T-helper 9 cell (primary cell): ENCODE measurements around the gene PRKCA.

ENCODE experiments used
- DNase-seq: peaks from one replicate; pipeline ENCODE4 v3.0.0-alpha.2; 2020

PRKCA gene

GRCh38 chr17:66495035-66495434, 192.6 kb downstream of the PRKCA start:
- no peak for DNase-seq

DNA sequence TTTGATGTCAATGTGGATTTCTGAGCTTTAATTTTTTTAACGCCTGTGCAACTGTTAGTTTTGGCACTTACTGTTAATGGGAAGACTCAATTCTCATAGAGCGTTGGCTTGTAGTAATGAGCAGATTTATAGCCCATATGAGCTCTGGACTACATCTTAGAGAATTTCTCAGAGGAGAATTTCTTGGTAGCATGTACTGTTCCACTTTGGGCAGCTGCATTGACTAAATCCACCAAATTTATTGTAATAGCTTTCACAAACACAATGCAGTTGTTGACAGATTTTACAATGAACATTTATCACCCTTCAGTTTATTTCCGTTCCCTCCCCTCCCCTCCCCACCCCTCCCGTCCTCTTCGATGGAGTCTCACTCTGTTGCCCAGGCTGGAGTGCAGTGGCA, 193.9 kb downstream of the PRKCA start:
- DNase-seq = no peak

GRCh38 chr17:66498580-66498979, 196.2 kb downstream of the PRKCA start:
- DNase-seq = no peak

DNA sequence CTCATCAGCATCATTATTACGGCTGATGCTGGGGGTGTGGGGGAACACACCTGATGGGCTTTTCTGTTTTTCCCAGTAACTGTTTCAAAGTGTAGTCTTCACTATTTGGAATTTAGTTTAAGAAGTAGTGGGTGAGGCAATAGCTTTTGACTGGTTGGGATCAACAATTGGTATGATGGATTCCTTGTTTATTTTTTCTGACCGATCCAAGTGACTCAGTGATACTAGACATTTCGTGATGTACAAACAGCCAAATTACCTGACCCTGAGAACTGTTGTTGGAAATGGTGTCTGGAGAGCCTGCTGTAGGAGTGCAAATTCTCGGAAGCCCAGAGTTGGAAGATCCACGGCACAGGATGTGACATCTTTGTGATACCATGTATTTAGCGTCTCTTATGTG, 204.2 kb downstream of the PRKCA start:
- DNase-seq = no peak

DNA sequence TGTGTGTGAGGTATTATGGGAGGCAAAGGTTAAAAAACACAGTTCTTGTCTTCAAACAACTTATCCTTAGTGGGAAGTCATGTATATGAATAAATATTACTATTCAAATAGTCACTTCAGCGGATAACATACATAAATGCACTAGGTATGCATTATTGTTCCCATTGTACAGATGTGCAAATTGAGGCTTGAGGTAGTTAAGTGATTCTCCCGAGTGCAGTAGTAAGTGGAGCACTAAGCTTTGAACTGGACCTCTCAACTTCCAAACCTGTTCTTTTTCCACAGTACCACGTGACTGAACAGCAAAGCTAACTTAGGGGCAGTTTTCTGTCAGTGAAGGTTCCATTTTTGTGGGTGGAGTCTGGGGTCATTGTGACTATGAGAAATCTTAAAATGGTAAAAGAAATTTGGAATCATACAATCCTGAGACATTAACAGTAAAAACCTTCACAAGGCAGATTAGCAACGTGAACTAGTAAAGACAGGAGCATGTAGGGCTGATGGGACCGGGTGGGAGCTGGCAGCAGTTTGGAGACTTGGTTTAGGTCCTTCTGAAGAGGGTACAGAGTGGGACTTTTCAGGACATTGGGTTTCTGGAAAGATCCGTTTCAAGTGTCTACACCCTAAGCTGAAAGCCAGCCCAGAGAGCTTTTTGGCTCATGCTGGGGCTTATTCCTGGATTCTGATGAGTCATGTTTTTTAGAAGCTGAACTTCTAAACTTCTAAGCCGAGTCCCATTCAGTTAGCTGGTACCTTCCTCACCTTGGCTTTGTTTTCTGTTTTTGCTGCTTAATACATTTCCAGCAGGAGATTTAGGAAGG, 204.9 kb downstream of the PRKCA start:
- DNase-seq = no peak

DNA sequence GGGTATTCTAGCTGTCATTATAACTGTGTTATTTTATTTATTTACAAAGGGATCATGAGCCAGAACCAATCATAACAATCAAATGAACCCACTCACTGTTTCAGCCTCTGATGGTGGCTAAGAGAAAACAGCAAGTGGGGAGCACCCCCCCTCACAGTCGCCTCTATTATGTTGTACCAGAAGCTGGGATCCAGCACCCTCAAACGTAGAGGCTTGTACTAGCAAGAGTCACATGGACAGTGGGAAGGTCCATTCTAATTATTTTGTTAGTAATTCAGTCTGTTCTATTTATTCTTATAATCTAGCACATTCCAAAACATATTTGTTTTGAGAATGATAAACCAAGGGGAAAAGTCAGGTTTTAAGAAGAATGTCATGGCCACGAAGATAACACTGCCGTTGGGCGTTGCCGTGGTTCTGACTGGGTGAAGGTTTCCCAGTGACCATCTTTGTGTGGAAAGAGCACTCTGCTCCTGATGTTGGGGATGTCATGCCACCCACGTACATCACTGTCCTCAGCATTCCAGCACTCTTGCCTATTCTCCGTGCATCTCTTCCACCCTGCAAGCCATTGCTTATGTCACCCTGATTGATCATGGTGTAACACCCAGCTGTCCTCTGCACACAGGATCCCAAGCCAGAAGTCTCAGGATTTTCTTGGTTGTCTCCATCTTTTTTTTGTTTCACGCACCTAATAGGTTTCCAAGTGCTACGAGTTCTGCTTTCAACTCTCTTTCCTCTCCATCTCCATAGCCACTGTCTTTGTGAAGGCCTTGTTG, 205.8 kb downstream of the PRKCA start:
- no peak for DNase-seq

- no peak for DNase-seq
Measured at GRCh38 chr17:66508896-66509844, 206.8 kb downstream of the PRKCA start.

- no peak for DNase-seq
Measured at GRCh38 chr17:66509926-66510325, 207.5 kb downstream of the PRKCA start.

DNA sequence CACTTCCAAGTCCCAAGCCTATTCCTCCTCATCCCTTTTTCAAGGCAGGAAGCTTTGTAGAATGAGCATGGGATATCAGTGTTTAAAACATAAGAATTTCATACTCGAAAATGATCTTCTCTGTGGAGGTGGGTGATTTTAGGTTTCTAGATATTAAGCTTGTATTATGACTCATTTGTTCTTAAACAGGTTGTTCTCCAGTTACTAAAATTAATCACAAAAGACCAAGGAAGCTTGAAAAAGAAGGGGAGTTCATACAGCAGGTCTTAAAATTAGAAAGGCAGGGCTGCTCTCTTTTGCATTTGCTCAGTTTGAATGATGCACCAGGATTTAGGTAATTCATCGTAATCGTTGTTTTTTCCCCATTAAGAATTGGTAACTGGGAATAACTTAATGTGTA, 208.7 kb downstream of the PRKCA start:
- DNase-seq = no peak

DNA sequence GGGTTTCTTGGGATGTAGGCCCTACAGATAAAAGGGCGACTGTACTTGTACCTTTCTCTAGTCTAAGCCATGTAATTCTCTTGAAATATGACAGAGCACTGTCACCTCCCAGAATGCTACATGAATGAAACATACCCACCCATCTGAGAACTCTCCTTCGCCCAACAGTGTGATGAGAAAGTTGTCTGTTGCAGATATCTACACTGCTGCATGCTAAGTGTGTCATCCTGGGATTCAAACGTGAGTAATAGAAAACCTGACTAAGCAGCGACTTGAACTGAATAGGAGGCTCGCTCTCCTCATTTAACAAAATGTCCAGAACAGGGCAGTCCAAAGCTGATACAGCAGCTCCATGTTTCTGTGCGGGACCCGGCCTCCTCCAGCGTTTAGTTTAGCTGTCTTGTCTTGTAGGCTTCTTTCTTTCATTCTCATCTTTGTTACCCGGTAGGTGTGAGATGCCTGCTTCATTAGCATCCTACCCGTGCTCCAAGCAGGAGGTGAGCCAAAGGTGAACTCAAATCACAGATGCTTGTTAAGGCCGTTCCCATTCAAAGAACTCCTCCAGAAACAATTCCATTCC, 211.9 kb downstream of the PRKCA start:
- no peak for DNase-seq

DNA sequence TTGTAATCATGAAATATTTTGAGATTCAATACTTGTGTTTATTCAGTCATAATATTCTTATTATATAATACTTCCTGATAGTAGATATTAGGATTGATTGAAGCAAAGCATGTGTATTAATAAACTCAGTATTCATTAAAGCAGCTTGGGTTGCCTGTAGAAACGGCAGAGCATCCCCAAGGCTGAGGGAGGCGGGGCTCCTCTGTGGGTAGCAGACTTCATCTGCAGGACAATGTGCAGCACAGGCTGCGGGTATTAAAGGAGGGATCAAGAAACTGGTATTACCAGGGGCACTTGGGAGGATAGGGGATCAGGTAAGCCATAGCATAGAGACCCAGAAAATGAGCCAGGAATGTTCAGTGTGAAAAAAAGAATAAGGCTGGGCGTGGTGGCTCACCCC, 213.6 kb downstream of the PRKCA start:
- no peak for DNase-seq

GRCh38 chr17:66517336-66518009, 215.1 kb downstream of the PRKCA start:
- no peak for DNase-seq

DNA sequence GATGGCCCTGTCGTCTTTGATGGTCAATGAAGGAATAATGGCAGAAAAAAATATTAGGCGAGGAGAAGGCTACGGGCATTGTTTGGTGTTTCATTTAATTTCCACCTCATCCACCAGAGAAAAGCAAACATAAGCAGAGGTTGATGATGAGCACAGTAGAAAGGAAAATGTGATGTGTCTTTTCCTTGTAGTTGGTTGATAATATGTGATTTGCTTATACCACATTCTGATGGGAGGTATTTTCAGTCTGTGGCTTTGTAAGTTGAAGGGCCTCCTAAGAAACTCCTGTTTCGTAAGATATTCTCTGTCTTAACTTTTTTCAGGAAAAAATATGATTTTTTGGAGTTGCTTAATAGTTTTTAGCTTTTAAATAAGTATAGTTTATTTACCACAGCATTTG, 215.7 kb downstream of the PRKCA start:
- no peak for DNase-seq

GRCh38 chr17:66518677-66519076, 216.3 kb downstream of the PRKCA start:
- DNase-seq = no peak

DNA sequence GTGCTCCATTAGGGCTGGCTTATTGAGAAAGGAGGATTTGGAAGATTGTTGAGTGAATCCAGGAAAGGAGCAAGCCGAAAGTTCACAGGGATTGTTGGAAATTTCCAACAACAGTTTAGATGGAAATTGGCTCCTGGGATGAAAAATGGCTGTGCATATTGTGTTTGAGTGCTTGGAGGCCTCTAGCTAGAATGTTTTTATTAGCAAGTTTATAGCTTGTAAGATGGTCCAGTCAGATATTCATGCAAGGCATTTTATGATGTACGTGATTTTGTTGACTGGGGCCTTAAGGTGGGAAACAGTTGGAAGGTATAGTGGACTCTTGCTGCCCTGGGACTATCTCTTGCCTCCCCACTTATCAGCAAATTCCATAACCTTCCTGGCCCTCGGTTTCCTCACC, 216.7 kb downstream of the PRKCA start:
- no peak for DNase-seq

DNA sequence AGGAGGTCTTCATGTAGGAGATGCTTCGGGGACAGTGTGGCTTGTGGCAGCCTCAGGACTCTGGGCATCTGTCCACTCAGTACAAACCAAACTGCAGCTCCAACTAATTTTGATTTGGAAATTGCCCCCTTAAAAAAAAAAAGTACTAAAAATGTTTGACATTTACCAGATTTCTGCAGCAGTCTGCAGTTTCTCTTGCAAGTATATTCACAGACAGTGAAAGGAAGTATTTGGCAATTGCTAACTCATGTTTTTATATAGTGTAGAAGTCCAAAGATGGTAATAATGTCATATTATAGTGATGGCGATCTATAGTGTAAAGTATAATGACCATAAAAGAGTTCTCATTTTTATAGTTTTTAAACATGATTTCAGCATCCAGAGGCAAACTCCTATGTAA, 218.6 kb downstream of the PRKCA start:
- no peak for DNase-seq

DNA sequence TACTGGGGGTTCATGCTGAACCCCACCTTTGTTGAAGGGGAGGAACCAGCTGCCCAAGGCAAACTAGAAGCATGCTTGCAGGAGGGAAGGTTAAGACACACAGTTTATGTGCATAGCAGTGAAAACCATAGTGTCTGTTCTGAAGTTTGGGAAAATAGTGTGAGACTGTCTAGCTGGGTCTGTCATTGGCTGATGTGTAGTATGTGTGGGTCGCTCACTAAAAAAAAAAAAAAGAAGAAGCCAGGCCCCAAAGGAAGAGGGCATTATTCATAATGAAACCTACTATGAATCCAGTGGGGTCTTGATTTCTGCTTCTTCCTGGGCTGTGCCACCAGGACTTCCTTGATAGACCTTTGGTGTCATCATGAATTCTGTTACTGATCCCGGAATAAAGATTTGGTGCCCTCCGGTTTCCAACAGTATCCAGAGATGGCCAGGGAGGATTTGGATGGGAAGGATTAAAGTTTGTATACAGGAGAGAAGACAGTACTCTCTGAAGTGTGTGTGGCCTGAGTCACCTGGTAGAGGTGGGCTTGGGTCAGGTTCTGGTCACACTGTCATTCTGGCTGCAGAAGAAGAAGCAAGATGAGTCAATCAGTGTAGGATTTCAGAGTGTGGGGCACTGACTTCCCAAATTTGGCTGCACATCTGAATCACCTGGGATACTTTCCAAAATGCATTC, 220.3 kb downstream of the PRKCA start:
- no peak for DNase-seq

- DNase-seq = no peak
Measured at GRCh38 chr17:66523378-66524200, 221.2 kb downstream of the PRKCA start.

DNA sequence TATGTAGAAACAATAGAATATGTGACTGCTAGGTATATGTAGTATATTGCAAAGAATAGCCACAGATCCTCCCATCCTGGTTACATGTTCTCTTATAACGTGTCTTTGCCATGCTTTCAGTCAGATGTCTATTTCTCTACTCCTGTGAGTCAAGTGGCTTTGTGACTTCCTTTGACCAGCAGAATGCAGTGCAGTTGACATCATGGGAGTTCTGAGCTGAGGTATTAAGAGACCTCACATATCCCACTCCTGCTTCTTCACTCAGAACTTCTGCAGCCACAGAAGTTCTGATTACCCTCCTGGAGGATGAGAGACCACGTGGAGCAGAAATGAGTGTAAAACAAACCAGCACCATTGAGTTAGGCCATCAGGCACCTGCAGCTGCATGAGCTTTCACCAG, 222.5 kb downstream of the PRKCA start:
- DNase-seq = no peak

- no peak for DNase-seq
Measured at GRCh38 chr17:66525338-66525737, 222.9 kb downstream of the PRKCA start.

- no peak for DNase-seq
Measured at GRCh38 chr17:66526827-66527226, 224.4 kb downstream of the PRKCA start.
